HG03342 (cell line): ENCODE measurements around the gene TMEM50A.
"Not testable (repeated sequence)": the region's sequence is repeated elsewhere in the genome, so short reads cannot be mapped to it uniquely, and the experiment has no call there.

Source experiments
- ATAC-seq: cut with Tn5 transposase; IDR thresholded peaks from one replicate; pipeline ENCODE4 v1.9.1; 2021; ENCODE audit warnings: mild to moderate bottlenecking, moderate library complexity; ENCODE audit not compliant: unreplicated experiment

The TMEM50A gene

DNA sequence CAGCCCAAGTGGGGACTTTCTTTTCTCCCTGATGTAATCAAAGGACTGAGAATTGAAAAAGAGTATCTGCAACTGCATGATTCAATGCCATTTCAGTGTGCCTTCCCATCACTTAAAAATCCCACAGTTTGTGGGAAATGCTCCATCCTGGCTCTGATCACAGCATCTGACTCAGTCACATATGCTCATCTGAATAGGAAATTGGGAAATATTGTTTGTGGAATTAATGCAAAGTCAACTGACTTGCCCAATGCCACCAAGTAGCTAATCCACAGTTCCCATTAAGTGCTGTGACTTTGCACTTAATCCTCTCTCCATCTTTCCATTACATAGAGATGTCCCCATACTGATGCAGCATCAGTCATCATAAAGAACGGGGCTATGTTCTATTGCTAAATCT lies 45.0 kb downstream of the TMEM50A start:
- not testable (repeated sequence) for ATAC-seq

DNA sequence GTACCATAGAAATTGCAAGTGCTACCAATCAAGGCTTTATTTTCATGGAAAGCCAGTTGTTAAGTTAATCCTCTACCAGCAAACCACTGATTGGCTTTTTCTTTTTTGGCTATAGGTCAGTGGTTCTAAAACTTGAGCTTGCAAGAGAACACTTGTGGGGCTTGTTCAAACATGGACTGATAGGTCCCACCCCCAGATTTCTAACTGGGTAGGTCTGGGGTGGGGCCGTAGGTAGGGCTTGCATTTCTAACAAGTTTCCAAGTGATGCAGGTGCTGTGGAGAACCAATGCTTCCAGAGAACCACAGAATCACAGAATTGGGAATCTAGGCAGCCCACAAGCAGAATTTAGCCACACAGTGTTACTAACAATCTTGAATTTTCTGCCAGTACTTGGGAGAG lies 45.7 kb downstream of the TMEM50A start:
- ATAC-seq = not testable (repeated sequence)

DNA sequence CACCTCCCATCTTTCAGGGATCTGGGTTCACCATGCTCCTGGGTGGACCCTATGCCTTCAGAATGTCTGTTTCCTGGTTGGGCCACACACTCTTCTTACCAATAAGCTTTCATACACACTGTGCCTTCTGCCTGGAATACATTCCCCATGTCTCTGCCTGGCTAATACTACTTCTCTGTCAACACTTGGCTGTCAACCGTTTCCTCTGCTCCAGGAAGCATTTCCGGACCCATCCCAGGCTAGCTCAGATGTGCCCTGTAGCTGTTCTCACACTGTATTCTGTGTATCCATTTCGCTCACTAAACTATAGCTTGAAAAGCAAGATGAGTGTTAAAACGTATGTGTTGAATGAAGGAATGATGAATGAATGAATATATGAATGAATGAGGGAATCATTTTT lies 49.0 kb downstream of the TMEM50A start:
- ATAC-seq = not testable (repeated sequence)

GRCh38 chr1:25388691-25389090 lies 50.6 kb downstream of the TMEM50A start:
- not testable (repeated sequence) for ATAC-seq

DNA sequence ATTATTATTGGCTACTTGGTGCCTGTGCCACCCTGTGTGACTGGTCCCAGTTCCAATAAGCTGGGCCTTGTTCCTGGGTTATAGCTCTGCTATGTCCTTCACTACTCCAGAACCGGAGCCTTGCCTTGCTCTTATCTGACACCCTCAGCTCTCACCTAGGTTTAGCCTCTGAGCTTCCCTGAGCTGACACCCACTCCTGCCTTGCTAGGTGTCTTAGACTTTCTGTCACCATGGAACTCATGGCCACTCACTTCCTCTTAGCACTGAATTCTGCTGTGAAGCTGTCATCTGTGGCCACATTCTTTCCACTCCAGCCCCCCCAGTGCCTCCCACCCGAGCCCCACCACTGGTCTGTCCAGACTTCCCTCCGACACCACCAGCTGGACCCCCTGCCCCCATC lies 51.6 kb downstream of the TMEM50A start:
- ATAC-seq = not testable (repeated sequence)

GRCh38 chr1:25392841-25393240 lies 54.7 kb downstream of the TMEM50A start:
- ATAC-seq = no peak

GRCh38 chr1:25397549-25397948 lies 59.4 kb downstream of the TMEM50A start:
- ATAC-seq = not testable (repeated sequence)

DNA sequence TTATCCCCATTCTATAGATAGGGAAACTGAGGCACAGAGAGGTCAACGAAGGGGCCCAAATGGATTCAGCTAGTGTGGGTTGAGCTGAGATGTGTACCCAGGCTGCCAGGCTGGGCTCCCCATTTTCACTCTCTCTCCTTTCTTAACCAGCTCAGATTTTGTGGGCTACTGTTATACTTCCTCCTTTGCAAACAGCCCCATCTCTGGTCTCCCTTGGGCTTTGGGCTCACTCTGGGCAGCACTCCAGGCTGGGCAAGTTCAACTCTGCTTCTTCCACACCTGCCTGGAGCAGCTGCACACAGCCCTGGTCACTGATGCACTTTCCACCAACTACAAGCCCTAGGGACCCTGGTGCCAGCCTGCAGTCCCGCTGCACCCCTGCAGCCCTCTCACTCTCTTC lies 59.9 kb downstream of the TMEM50A start:
- not testable (repeated sequence) for ATAC-seq

DNA sequence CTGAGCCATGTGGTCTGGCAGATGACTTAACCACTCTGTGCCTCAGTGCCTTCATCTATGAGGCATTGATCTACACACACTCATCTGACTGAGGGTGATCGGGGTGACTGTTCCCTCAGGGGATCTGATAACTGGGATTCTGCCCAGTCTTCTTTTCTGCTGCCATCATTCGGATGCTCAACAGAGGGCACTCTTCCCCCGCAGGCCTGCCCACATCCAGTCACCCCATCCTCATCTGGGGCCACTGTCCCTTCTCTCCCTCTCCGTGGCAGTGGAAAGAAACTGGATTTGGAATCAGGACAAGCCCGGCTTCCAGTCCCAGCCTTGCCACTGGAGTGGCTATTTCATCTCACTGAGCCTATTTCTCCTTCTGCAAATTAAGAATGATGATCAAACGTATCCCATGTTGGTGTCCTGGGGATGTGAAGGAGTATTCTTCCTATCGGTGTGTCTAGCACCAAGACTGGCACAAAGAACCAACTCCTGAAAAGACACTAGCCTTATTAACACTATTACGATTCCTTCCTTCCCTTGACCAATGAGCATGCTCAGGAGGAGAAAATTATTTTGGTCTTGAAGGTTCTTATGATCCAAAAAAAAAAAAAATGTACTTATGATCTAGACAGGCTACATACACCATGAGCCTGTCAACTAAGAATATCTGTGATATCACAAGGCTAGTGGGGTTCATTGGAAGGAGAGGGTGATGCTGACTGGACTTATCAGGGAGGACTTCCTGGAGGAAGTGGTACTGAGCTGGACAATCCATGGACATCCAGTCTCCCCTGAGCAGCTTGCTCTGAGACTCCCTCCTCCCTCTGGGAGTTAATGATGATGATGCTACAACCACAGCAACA lies 65.0 kb downstream of the TMEM50A start:
- not testable (repeated sequence) for ATAC-seq

DNA sequence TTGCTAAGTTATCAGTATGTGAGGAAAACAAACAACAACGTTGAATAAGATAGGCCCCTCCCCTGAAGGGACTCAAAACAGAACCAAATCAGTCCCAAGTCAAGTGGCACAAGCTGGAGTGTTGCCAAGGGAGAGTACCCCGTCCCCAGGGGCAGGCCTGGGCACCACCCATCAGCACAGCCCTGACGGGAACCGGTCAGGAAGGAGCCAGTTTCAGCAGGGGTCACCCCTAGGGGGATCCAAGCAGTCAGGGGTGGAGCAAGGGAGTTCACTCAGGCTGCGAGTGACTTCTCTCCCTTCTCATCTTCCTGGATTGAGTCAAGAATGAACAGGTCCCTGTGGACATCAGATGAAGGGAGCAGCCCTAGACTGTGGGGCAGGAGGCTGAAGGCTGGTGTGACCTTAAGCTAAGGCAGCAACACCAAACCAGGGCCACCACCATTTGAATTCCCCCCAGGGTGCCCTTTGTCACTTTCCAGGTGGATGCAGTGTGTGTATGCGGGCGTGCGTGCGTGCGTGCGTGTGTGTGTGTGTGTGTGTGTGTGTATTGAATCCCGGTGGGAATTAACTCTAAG lies 67.7 kb downstream of the TMEM50A start:
- not testable (repeated sequence) for ATAC-seq

DNA sequence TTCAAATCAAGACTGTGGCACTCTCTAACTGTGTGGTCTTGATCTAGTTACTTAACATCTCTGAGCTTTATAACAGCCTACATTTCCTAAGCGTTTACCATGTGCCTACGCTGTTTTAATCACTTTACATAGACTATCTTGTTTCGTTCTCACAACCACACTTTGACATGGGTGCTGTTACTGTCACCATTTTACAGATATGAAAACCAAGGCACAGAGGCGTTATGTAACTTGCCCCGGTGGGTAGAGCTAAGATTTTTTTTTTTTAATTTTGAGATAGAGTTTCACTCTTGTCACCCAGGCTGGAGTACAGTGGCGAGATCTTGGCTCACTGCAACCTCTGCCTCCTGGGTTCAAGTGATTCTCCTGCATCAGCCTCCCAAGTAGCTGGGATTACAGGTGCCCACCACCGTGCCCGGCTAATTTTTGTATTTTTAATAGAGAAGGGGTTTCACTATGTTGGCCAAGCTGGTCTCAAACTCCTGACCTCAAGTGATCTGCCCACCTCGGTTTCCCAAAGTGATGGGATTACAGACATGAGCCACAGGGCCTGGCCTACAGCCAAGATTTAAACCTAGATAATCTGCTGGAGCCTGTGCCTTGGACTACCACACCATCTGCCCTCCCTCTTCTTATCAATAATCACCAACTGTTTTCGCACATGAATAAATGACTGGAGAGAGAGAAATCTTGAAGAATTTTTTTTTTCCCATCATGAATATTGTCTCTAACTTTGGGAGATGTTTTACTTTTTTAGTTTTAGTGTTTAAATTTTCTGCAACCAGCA lies 71.7 kb downstream of the TMEM50A start:
- not testable (repeated sequence) for ATAC-seq
